Mesendoderm (in vitro differentiated cells): ENCODE measurements around the gene FBXW2.

Source experiments
- DNase-seq: peaks from one replicate; pipeline ENCODE4 v3.0.0; 2013
- H2AK5ac ChIP-seq: 2 replicates; pipeline ENCODE4 v1.6.1; 2013; ENCODE audit warnings: low read length, inconsistent platforms
- H2BK120ac ChIP-seq: 2 replicates; pipeline ENCODE4 v1.6.1; 2013; ENCODE audit warnings: low read depth, mild to moderate bottlenecking, low read length, moderate library complexity, mixed read lengths
- H2BK15ac ChIP-seq: replicated peaks from 2 replicates; pipeline ENCODE4 v1.6.1; 2013; ENCODE audit warnings: low read depth, mild to moderate bottlenecking, moderate library complexity
- H2BK5ac ChIP-seq: 2 replicates; pipeline ENCODE4 v1.6.1; 2013; ENCODE audit warnings: low read length, inconsistent platforms
- H3K18ac ChIP-seq: 2 replicates; pipeline ENCODE4 v1.6.1; 2013; ENCODE audit warnings: mild to moderate bottlenecking, low read length, mixed read lengths
- H3K23ac ChIP-seq: one replicate; pipeline ENCODE4 v1.6.1; 2013; ENCODE audit warnings: low read length
- H3K27ac ChIP-seq: 2 replicates; pipeline ENCODE4 v1.5.1; 2013; ENCODE audit warnings: low read depth, mild to moderate bottlenecking, inconsistent platforms, low read length, moderate library complexity
- H3K27me3 ChIP-seq: 2 replicates; pipeline ENCODE4 v1.6.1; 2013; ENCODE audit warnings: low read length, control low read depth, mild to moderate bottlenecking, inconsistent platforms; ENCODE audit not compliant: insufficient read depth, poor library complexity
- H3K36me3 ChIP-seq: 2 replicates; pipeline ENCODE4 v1.6.1; 2013; ENCODE audit warnings: low read length, inconsistent platforms; ENCODE audit not compliant: control insufficient read depth, insufficient read depth
- H3K4ac ChIP-seq: one replicate; pipeline ENCODE4 v1.6.1; 2013; ENCODE audit warnings: low read depth, mild to moderate bottlenecking, low read length, moderate library complexity
- H3K4me1 ChIP-seq: 2 replicates; pipeline ENCODE4 v1.6.1; 2013; ENCODE audit warnings: low read depth, low read length, inconsistent platforms; ENCODE audit not compliant: control insufficient read depth
- H3K4me2 ChIP-seq: 2 replicates; pipeline ENCODE4 v1.6.1; 2013; ENCODE audit warnings: low read length
- H3K4me3 ChIP-seq: 2 replicates; pipeline ENCODE4 v1.5.1; 2013; ENCODE audit warnings: mild to moderate bottlenecking, low read length
- H3K56ac ChIP-seq: one replicate; pipeline ENCODE4 v1.6.1; 2013; ENCODE audit warnings: low read length
- H3K79me1 ChIP-seq: 2 replicates; pipeline ENCODE4 v1.6.1; 2013; ENCODE audit warnings: low read length, inconsistent platforms
- H3K79me2 ChIP-seq: 2 replicates; pipeline ENCODE4 v1.6.1; 2013; ENCODE audit warnings: mild to moderate bottlenecking, low read length; ENCODE audit not compliant: control insufficient read depth, insufficient read depth
- H3K9ac ChIP-seq: 2 replicates; pipeline ENCODE4 v1.6.1; 2013; ENCODE audit warnings: low read length, inconsistent platforms
- H4K5ac ChIP-seq: one replicate; pipeline ENCODE4 v1.6.1; 2013; ENCODE audit warnings: low read length
- H4K8ac ChIP-seq: one replicate; pipeline ENCODE4 v1.6.1; 2013; ENCODE audit warnings: low read depth, mild to moderate bottlenecking, control low read depth, low read length, moderate library complexity
- WGBS: extraction: QIAGEN DNeasy Blood & Tissue Kit; methylation state at CpG from one replicate; pipeline ENCODE4 v1.1.7; 2013; ENCODE audit warnings: low lambda C conversion rate, missing lambda C conversion rate; ENCODE audit not compliant: insufficient coverage; ENCODE audit errors: extremely low coverage; 5-methylcytosine and 5-hydroxymethylcytosine counted together

FBXW2 gene

GRCh38 chr9:120707170-120707569, 86.0 kb downstream of the FBXW2 start:
- DNase-seq = no peak
- no CpG with 5 or more reads among the region's 2 CpGs for WGBS
- H4K5ac ChIP-seq = no peak overlapping the region

More at GRCh38 chr9:120707170-120707569, 86.0 kb downstream of the FBXW2 start:
- H3K27ac ChIP-seq = no peak overlapping the region
- no peak overlapping the region for H2BK5ac ChIP-seq
- H3K4me2 ChIP-seq = no peak overlapping the region
- no peak overlapping the region for H3K56ac ChIP-seq
- H3K9ac ChIP-seq = no peak overlapping the region
- no peak overlapping the region for H3K23ac ChIP-seq
- H3K18ac ChIP-seq = no peak overlapping the region
- no peak overlapping the region for H3K4me3 ChIP-seq
- H3K4ac ChIP-seq = no peak overlapping the region
- H3K36me3 ChIP-seq = no peaks in the 10 kb centered on the region
- no peak overlapping the region for H4K8ac ChIP-seq
- H3K79me1 ChIP-seq = no peaks in the 10 kb centered on the region
- no peak overlapping the region for H2BK15ac ChIP-seq
- no peaks in the 10 kb centered on the region for H3K4me1 ChIP-seq
- no peak overlapping the region for H2AK5ac ChIP-seq
- H3K79me2 ChIP-seq = no peaks in the 10 kb centered on the region
- H3K27me3 ChIP-seq = no peaks in the 10 kb centered on the region
- H2BK120ac ChIP-seq = no peak overlapping the region
